ENCODE results near the gene NPTX1. TPM values are rescaled to one million over a fixed set of nuclear protein-coding genes. Genes with fewer than 3 reads are reported as not detected.
A peak's percentile ranks its signal among the peaks of the same experiment; 100 is the strongest.
"Not testable (repeated sequence)": the region's sequence is repeated elsewhere in the genome, so short reads cannot be mapped to it uniquely, and the experiment has no call there.

Gene NPTX1
- total RNA-seq, 1 experiment from 2014 or later: 1.6 TPM

DNA sequence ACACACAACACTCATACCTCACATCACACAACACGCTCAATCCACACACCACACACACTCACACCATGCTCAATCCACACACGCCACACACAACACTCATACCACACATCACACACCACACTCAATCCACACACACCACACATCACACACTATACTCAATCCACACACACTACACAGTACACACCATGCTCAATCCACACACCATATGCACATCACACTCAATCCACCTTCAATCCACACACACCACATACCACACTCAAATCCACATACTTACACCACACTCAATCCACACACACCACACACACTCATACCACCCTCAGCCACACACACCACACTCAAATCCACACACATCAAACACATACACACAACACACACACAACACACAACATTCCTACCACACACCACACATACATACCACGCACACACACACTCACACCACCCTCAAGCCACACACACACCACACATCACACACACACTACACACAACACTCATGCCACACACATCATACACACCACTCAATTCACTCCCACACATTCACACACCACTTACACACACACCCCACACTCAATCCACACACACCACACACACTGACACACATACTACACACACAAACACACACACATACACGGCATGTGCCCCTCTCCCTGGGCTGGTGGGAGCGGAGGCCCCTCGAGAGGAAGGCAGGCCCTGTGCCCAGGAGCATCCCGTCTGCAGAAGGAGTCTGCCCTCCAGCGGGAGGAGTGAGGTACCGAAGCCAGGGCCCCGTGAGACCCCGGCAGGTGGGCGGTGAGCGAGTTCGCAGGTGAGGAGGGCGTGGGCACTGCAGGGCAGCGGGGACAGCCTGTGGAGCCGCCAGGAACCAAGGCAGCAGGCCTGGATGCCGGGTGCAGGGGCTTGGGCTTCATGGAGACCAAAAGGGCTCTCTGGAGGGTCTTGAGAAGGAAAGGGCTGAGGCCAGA is 35.1 kb upstream of the NPTX1 start:
- Histone ChIP-seq H3K27me3 (ENCODE audit: control insufficient read depth, insufficient read depth, low read length) (no peaks in the 10 kb centered on the region), H3K36me3 (replicated peaks; ENCODE audit: control insufficient read depth, insufficient read depth, low read length) (no peaks in the 10 kb centered on the region), H3K4me3 (ENCODE audit: insufficient read depth, low read depth, low read length) (no peak overlapping the region)
- peak; percentile 96 for DNase-seq

DNA sequence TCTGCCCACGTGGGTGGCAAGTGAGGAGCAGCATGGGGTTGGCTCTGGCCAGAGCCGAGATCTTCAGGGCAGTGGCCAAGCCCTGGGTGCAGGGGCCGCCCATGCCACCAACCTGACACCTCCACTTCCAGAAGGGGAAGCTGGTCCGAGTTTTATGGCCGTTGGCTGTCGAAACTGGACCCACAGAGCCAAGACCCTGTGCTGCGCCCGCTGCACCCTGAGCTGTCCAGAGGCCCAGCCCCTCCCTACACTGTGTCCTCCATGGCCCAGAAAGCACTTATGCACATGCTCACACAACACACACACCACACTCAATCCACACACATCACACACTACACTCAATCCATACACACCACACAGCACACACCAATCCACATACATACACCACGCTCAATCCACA is 34.4 kb upstream of the NPTX1 start:
- no peak for DNase-seq
- H3K27me3 ChIP-seq (ENCODE audit: control insufficient read depth, insufficient read depth, low read length): no peaks in the 10 kb centered on the region
- H3K36me3 ChIP-seq (replicated peaks; ENCODE audit: control insufficient read depth, insufficient read depth, low read length): no peaks in the 10 kb centered on the region
- no peak overlapping the region for H3K4me3 ChIP-seq (ENCODE audit: insufficient read depth, low read depth, low read length)

GRCh38 chr17:80510132-80510531 is 33.7 kb upstream of the NPTX1 start:
- no peaks in the 10 kb centered on the region for H3K27me3 ChIP-seq (ENCODE audit: control insufficient read depth, insufficient read depth, low read length)
- no peaks in the 10 kb centered on the region for H3K36me3 ChIP-seq (replicated peaks; ENCODE audit: control insufficient read depth, insufficient read depth, low read length)
- no peak overlapping the region for H3K4me3 ChIP-seq (ENCODE audit: insufficient read depth, low read depth, low read length)
- DNase-seq: no peak

DNA sequence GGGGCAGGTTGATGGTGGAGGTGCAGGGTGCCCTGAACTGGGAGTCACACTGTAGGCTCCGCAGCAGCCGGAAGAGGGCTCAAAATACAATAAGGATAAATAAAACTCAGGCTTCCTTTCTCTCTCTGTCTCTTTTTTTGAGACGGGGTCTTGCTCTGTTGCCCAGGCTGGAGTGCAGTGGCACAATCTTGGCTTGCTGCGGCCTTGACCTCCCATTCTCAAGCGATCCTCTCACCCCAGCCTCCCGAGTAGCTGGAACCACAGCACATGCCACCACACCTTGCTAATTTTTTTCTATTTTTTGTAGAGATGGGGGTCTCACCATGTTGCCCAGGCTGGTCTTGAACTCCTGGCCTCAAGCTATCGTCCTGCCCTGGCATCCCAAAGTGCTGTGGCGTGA is 32.9 kb upstream of the NPTX1 start:
- DNase-seq: no peak
- no peaks in the 10 kb centered on the region for H3K27me3 ChIP-seq (ENCODE audit: control insufficient read depth, insufficient read depth, low read length)
- H3K4me3 ChIP-seq (ENCODE audit: insufficient read depth, low read depth, low read length): no peak overlapping the region
- no peaks in the 10 kb centered on the region for H3K36me3 ChIP-seq (replicated peaks; ENCODE audit: control insufficient read depth, insufficient read depth, low read length)

DNA sequence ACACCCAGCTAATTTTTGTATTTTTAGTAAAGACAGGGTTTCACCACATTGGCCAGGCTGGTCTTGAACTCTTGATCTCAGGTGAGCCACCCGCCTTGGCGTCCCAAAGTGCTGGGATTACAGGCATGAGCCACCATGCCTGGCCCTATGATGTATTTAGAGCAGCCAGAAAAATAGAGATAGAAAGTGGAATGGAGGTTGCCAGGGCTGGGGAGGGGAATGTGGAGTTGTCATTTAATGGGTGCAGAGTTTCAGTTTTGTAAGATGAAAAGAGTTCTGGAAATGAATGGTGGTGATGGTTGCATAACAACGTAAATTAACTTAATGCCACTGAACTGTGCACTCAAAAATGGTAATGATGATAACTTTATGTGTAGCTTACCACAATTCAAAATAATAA is 31.6 kb upstream of the NPTX1 start:
- no peak for DNase-seq
- H3K4me3 ChIP-seq (ENCODE audit: insufficient read depth, low read depth, low read length): no peak overlapping the region
- no peaks in the 10 kb centered on the region for H3K27me3 ChIP-seq (ENCODE audit: control insufficient read depth, insufficient read depth, low read length)
- no peaks in the 10 kb centered on the region for H3K36me3 ChIP-seq (replicated peaks; ENCODE audit: control insufficient read depth, insufficient read depth, low read length)

- not testable (repeated sequence) for H3K4me3 ChIP-seq (ENCODE audit: insufficient read depth, low read depth, low read length); H3K36me3 ChIP-seq (replicated peaks; ENCODE audit: control insufficient read depth, insufficient read depth, low read length); H3K27me3 ChIP-seq (ENCODE audit: control insufficient read depth, insufficient read depth, low read length); DNase-seq
Observed at GRCh38 chr17:80507177-80507576, 30.8 kb upstream of the NPTX1 start.

GRCh38 chr17:80504686-80505413 is 28.4 kb upstream of the NPTX1 start:
- H3K27me3 ChIP-seq (ENCODE audit: control insufficient read depth, insufficient read depth, low read length): no peaks in the 10 kb centered on the region
- no peak overlapping the region for H3K4me3 ChIP-seq (ENCODE audit: insufficient read depth, low read depth, low read length)
- peak; percentile 49 for DNase-seq
- H3K36me3 ChIP-seq (replicated peaks; ENCODE audit: control insufficient read depth, insufficient read depth, low read length): no peaks in the 10 kb centered on the region

GRCh38 chr17:80503921-80504320 is 27.5 kb upstream of the NPTX1 start:
- no peaks in the 10 kb centered on the region for H3K36me3 ChIP-seq (replicated peaks; ENCODE audit: control insufficient read depth, insufficient read depth, low read length)
- no peak for DNase-seq
- H3K4me3 ChIP-seq (ENCODE audit: insufficient read depth, low read depth, low read length): no peak overlapping the region
- H3K27me3 ChIP-seq (ENCODE audit: control insufficient read depth, insufficient read depth, low read length): no peaks in the 10 kb centered on the region

DNA sequence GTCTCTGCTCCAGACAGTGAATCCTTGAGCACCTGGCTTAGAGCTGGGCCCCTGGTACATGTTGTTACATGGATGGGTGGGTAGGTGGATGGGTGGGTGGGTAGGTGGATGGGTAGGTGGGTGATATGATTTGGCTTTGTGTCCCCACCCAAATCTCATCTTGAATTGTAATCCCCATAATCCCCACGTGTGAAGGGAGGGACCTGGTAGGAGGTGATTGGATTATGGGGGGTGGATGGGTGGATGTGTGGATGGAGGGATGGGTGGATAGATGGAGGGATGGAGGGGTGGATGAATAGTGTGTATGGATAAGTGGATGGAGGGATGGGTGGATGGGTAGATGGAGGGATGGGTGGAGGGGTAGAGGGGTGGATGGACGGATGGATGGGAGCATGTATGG is 26.6 kb upstream of the NPTX1 start:
- H3K27me3 ChIP-seq (ENCODE audit: control insufficient read depth, insufficient read depth, low read length): no peaks in the 10 kb centered on the region

GRCh38 chr17:80502578-80502877 is 26.1 kb upstream of the NPTX1 start:
- Histone ChIP-seq H3K36me3 (replicated peaks; ENCODE audit: control insufficient read depth, insufficient read depth, low read length) (no peaks in the 10 kb centered on the region), H3K4me3 (ENCODE audit: insufficient read depth, low read depth, low read length) (no peak overlapping the region), H3K27me3 (ENCODE audit: control insufficient read depth, insufficient read depth, low read length) (no peaks in the 10 kb centered on the region)
- DNase-seq: no peak

More for the DNA sequence above, 26.6 kb upstream of the NPTX1 start:
- H3K4me3 ChIP-seq (ENCODE audit: insufficient read depth, low read depth, low read length): no peak overlapping the region
- H3K36me3 ChIP-seq (replicated peaks; ENCODE audit: control insufficient read depth, insufficient read depth, low read length): no peaks in the 10 kb centered on the region
- no peak for DNase-seq

DNA sequence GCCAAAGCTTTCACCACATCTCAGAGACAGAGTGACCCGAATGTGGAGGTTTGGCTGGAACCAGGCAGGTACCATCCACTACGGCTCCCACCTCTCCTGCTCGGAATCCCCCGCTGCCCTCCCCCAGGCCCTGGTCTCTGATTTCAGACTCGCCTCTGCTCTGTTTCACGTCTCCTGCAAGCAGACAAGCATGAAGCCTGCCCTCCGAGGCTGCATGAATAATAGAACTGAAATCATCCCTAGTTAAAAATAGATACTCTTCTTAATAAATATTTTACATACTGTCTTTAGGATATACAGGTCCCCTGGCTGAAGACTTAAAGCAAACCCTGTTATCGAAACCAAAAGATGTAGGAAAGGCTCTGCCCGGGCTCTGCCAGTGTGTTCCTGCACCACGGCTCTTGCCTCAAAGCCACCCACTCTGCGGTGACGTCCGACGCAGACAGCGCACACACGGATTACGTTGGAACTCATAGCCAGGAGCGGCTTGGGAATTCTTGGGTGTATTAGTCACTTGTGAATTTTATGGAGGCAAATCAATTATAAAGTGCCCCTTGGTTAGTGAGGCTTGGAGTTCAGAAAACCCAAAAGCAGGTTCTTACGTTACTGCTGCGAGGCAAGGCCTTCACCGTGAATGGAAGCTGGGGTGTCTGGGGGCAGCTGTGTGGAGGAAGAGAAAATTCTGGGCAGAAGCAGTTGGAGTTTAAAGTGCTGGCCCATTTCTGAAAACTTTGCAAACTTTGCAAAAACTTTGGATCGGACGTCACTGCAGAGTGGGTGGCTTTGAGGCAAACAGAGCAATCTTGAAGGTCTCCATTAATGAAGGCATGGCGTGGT is 25.6 kb upstream of the NPTX1 start:
- no peaks in the 10 kb centered on the region for H3K36me3 ChIP-seq (replicated peaks; ENCODE audit: control insufficient read depth, insufficient read depth, low read length)
- DNase-seq: peak; percentile 52
- no peaks in the 10 kb centered on the region for H3K27me3 ChIP-seq (ENCODE audit: control insufficient read depth, insufficient read depth, low read length)
- no peak overlapping the region for H3K4me3 ChIP-seq (ENCODE audit: insufficient read depth, low read depth, low read length)

DNA sequence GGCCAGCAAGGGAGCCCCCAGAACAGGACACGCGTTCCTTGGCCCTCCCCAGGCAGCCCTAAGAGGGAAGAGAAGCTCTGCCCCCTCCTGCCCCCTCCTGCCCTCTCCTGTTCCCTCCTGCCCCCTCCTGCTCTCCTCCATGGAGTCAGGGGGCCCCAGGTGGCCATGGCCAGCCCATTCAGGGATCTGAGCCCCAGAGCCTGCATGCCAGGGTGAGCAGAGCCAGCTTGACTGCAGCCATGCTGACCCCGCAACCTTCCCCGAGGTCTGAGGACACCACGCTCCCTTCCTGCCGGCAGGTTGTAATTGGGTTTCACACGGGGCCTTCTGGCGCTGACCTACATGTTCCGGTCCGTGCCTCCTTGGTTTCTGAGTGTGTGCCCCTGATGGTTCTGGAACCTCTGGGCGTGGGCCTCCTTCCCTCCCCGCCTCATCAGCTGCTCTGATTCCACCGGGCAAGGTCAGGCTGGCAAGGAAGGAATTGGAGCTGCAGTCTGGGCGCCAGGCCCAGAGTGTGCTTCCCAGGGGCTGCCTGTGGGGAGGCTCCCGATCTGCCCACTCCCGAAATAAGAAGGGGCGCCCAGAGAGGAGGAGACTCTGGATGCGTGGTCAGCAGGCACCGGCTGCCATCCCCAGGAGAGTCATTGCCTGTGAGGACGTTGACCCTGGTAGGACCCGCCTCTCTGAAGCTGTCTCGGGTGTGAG is 23.7 kb upstream of the NPTX1 start:
- DNase-seq: peak; percentile 59
- Histone ChIP-seq H3K4me3 (ENCODE audit: insufficient read depth, low read depth, low read length) (no peak overlapping the region), H3K36me3 (replicated peaks; ENCODE audit: control insufficient read depth, insufficient read depth, low read length) (no peaks in the 10 kb centered on the region), H3K27me3 (ENCODE audit: control insufficient read depth, insufficient read depth, low read length) (no peaks in the 10 kb centered on the region)

GRCh38 chr17:80499560-80499959 is 23.2 kb upstream of the NPTX1 start:
- no peak overlapping the region for H3K4me3 ChIP-seq (ENCODE audit: insufficient read depth, low read depth, low read length)
- no peaks in the 10 kb centered on the region for H3K36me3 ChIP-seq (replicated peaks; ENCODE audit: control insufficient read depth, insufficient read depth, low read length)
- DNase-seq: peak; percentile 66
- no peaks in the 10 kb centered on the region for H3K27me3 ChIP-seq (ENCODE audit: control insufficient read depth, insufficient read depth, low read length)

DNA sequence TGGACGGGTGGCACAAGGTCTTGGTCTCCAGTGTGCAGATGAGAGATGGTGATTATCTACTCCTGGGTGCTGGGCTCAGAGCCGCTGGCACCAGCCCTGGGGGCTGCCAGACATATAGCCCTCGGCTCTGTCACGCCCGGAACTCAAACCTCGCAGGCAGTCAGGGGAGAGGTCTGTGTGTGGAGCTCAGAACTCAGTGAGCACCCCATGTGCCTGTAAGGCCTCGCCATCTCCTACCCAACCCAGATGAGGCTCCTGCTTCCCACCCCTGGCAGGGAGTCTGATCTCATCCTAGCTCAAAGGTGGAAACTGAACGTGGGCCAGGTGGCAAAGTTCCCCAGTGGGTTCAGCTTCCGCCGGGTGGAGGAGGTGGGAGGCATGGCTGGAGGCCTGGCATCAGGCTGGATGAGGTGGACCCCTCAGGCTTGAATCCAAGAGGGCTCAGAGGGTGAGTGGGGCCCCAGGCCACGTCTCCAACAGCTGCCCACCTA is 22.6 kb upstream of the NPTX1 start:
- DNase-seq: no peak
- no peaks in the 10 kb centered on the region for H3K36me3 ChIP-seq (replicated peaks; ENCODE audit: control insufficient read depth, insufficient read depth, low read length)
- H3K27me3 ChIP-seq (ENCODE audit: control insufficient read depth, insufficient read depth, low read length): no peaks in the 10 kb centered on the region
- H3K4me3 ChIP-seq (ENCODE audit: insufficient read depth, low read depth, low read length): no peak overlapping the region
